Measurements from ENCODE around the gene NKD1.

The NKD1 gene

GRCh38 chr16:50643192-50643591, 95.0 kb downstream of the NKD1 start:
- DNase-seq (ENCODE audit: low read depth in 1 of 2, low spot score in 1 of 2) = no peak

- DNase-seq (ENCODE audit: low read depth in 1 of 2, low spot score in 1 of 2) = no peak
Measured at GRCh38 chr16:50644245-50644644, 96.0 kb downstream of the NKD1 start.

GRCh38 chr16:50644729-50645128, 96.5 kb downstream of the NKD1 start:
- DNase-seq (ENCODE audit: low read depth in 1 of 2, low spot score in 1 of 2) = no peak

- DNase-seq (ENCODE audit: low read depth in 1 of 2, low spot score in 1 of 2) = no peak
Measured at GRCh38 chr16:50645563-50646220, 97.5 kb downstream of the NKD1 start.

- DNase-seq (ENCODE audit: low read depth in 1 of 2, low spot score in 1 of 2) = no peak
Measured at GRCh38 chr16:50646345-50646744, 98.1 kb downstream of the NKD1 start.

GRCh38 chr16:50651835-50652438, 103.7 kb downstream of the NKD1 start:
- no peak for DNase-seq (ENCODE audit: low read depth in 1 of 2, low spot score in 1 of 2)

GRCh38 chr16:50652836-50653425, 104.7 kb downstream of the NKD1 start:
- DNase-seq (ENCODE audit: low read depth in 1 of 2, low spot score in 1 of 2) = no peak

GRCh38 chr16:50653633-50654519, 105.7 kb downstream of the NKD1 start:
- DNase-seq (ENCODE audit: low read depth in 1 of 2, low spot score in 1 of 2) = no peak

GRCh38 chr16:50655558-50656055, 107.4 kb downstream of the NKD1 start:
- no peak for DNase-seq (ENCODE audit: low read depth in 1 of 2, low spot score in 1 of 2)

GRCh38 chr16:50657241-50657640, 109.0 kb downstream of the NKD1 start:
- DNase-seq (ENCODE audit: low read depth in 1 of 2, low spot score in 1 of 2) = no peak

- no peak for DNase-seq (ENCODE audit: low read depth in 1 of 2, low spot score in 1 of 2)
Measured at GRCh38 chr16:50659806-50660205, 111.6 kb downstream of the NKD1 start.

GRCh38 chr16:50662306-50662940, 114.2 kb downstream of the NKD1 start:
- DNase-seq (ENCODE audit: low read depth in 1 of 2, low spot score in 1 of 2) = no peak

GRCh38 chr16:50664270-50664669, 116.1 kb downstream of the NKD1 start:
- no peak for DNase-seq (ENCODE audit: low read depth in 1 of 2, low spot score in 1 of 2)

- peak; percentile 63 to 70 for DNase-seq (ENCODE audit: low read depth in 1 of 2, low spot score in 1 of 2)
Measured at GRCh38 chr16:50665128-50665878, 117.1 kb downstream of the NKD1 start.

- DNase-seq (ENCODE audit: low read depth in 1 of 2, low spot score in 1 of 2) = no peak
Measured at GRCh38 chr16:50666658-50667496, 118.7 kb downstream of the NKD1 start.

GRCh38 chr16:50667497-50668367, 119.5 kb downstream of the NKD1 start:
- no peak for DNase-seq (ENCODE audit: low read depth in 1 of 2, low spot score in 1 of 2)

- DNase-seq (ENCODE audit: low read depth in 1 of 2, low spot score in 1 of 2) = no peak
Measured at GRCh38 chr16:50668368-50669008, 120.3 kb downstream of the NKD1 start.

- no peak for DNase-seq (ENCODE audit: low read depth in 1 of 2, low spot score in 1 of 2)
Measured at GRCh38 chr16:50669741-50670140, 121.5 kb downstream of the NKD1 start.

All from stimulated activated CD4-positive, alpha-beta T cell treated with anti-CD3 and anti-CD28 coated beads, Interleukin-15, amount 100 ng/mL, for 1 hour (primary cell).